Epithelial cell of esophagus (primary cell): ENCODE measurements around the gene KCTD16.

Experiments
- DNase-seq: peaks from one replicate; pipeline ENCODE4 v3.0.0; 2010; ENCODE audit warnings: low read depth
- H3K4me3 ChIP-seq: 2 replicates; pipeline ENCODE4 v1.5.1; 2011; ENCODE audit warnings: mild to moderate bottlenecking, low read length, control low read depth
- CTCF ChIP-seq: IDR thresholded peaks from 2 replicates; pipeline ENCODE4 v1.5.1; 2011; ENCODE audit warnings: low read depth, mild to moderate bottlenecking, low read length, control low read depth, inconsistent platforms; ENCODE audit not compliant: insufficient read depth; ENCODE audit errors: missing control alignments

The KCTD16 gene

GRCh38 chr5:144391044-144391443, 220.4 kb downstream of the KCTD16 start:
- DNase-seq = no peak
- H3K4me3 ChIP-seq = no peak overlapping the region
- TF ChIP-seq CTCF = no peak

GRCh38 chr5:144393641-144394435, 223.2 kb downstream of the KCTD16 start:
- no peak for TF ChIP-seq CTCF

GRCh38 chr5:144395704-144396103, 225.0 kb downstream of the KCTD16 start:
- no peak for DNase-seq
- H3K4me3 ChIP-seq = no peak overlapping the region
- no peak for TF ChIP-seq CTCF

More at GRCh38 chr5:144393641-144394435, 223.2 kb downstream of the KCTD16 start:
- H3K4me3 ChIP-seq = no peak overlapping the region
- no peak for DNase-seq

GRCh38 chr5:144403058-144403457, 232.4 kb downstream of the KCTD16 start:
- H3K4me3 ChIP-seq = no peak overlapping the region
- no peak for DNase-seq
- TF ChIP-seq CTCF = no peak

GRCh38 chr5:144403817-144404420, 233.2 kb downstream of the KCTD16 start:
- H3K4me3 ChIP-seq = no peak overlapping the region
- DNase-seq = no peak
- TF ChIP-seq CTCF = no peak

- DNase-seq = no peak
- no peak for TF ChIP-seq CTCF
- no peak overlapping the region for H3K4me3 ChIP-seq
Observed at GRCh38 chr5:144404672-144405071, 234.0 kb downstream of the KCTD16 start.
